ENCODE data around the gene QRFP. TPM values are rescaled to one million over a fixed set of nuclear protein-coding genes. Genes with fewer than 3 reads are reported as not detected.
A peak's percentile ranks its signal among the peaks of the same experiment; 100 is the strongest.

The QRFP gene
- total and polyA plus RNA-seq, 11 donors = not detected

DNA sequence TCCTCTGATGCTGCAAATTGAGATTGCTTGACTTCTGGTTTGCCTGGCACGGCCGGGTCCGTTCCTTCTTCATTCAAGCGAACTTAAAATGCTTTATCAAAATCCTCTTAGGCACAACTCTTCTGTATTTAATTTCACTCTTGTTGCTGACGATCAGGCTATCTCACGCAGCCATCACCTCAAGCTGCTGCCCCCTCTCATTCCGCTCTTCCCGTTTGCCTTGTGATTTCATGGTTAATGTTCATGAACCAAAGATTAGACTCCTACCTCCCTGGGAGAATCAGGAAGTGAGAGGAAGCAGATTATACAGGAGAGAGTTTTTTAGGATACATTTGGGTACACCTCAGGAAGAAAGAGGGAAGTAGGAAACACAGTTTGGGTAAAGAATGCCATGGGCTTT lies 22.6 kb downstream of the QRFP start:
- ATAC-seq = no peak
- H3K36me3 ChIP-seq = peaks cover 0 to 99% (median 74%) of the 10 kb centered on the region in 9 donors
- no peak for TF ChIP-seq POLR2A (IDR thresholded peaks at IDR 0.05)
- TF ChIP-seq, protein P1, sequence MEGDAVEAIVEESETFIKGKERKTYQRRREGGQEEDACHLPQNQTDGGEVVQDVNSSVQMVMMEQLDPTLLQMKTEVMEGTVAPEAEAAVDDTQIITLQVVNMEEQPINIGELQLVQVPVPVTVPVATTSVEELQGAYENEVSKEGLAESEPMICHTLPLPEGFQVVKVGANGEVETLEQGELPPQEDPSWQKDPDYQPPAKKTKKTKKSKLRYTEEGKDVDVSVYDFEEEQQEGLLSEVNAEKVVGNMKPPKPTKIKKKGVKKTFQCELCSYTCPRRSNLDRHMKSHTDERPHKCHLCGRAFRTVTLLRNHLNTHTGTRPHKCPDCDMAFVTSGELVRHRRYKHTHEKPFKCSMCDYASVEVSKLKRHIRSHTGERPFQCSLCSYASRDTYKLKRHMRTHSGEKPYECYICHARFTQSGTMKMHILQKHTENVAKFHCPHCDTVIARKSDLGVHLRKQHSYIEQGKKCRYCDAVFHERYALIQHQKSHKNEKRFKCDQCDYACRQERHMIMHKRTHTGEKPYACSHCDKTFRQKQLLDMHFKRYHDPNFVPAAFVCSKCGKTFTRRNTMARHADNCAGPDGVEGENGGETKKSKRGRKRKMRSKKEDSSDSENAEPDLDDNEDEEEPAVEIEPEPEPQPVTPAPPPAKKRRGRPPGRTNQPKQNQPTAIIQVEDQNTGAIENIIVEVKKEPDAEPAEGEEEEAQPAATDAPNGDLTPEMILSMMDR (IDR thresholded peaks at IDR 0.05) = no peak
- intact Hi-C loops (cut with DNase I) = loop anchor here in 5 of 10 donors (1.0 to 5.0 kb wide), 4 partner anchors 54 to 123 kb away; no protein-coding TSS in a partner anchor
- no peaks in the 10 kb centered on the region for H3K27me3 ChIP-seq
- 85 to 91% (median 88%) methylated on average over 8 of the region's 8 CpGs for WGBS, 4 donors
- H3K4me3 ChIP-seq = no peak overlapping the region
- H3K9me3 ChIP-seq = no peaks in the 10 kb centered on the region
- DNase-seq = no peak
- peaks cover 3 to 52% (median 39%) of the 10 kb centered on the region in 12 donors for H3K4me1 ChIP-seq
- H3K27ac ChIP-seq = peak overlapping the region in 11 of 12 donors; percentile 58 to 87 (median 69)

DNA sequence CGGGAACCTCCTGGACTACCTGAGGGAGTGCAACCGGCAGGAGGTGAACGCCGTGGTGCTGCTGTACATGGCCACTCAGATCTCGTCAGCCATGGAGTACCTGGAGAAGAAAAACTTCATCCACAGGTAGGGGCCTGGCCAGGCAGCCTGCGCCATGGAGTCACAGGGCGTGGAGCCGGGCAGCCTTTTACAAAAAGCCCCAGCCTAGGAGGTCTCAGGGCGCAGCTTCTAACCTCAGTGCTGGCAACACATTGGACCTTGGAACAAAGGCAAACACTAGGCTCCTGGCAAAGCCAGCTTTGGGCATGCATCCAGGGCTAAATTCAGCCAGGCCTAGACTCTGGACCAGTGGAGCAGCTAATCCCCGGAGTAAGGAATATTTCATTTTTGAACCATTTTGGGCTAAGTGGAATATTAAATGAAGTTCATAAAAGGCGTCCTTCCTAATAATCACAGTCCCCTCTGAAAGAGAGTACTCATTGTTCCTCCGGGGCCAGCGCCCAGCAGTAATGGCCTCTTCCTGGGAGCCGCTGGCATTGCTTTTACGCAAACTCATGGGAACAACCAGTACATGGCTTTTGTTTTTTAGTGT lies 23.6 kb downstream of the QRFP start:
- TF ChIP-seq, protein P1 (IDR thresholded peaks at IDR 0.05) = no peak
- no peak for TF ChIP-seq POLR2A (IDR thresholded peaks at IDR 0.05)
- WGBS, 4 donors = 69 to 78% (median 75%) methylated on average over 11 to 15 of the region's 15 CpGs
- peak overlapping the region; percentile 24 to 87 (median 68) for H3K27ac ChIP-seq
- peaks cover 3 to 55% (median 40%) of the 10 kb centered on the region in 12 donors for H3K4me1 ChIP-seq
- H3K9me3 ChIP-seq = no peaks in the 10 kb centered on the region
- intact Hi-C loops (cut with DNase I) = loop anchor here in 5 of 10 donors (1.0 to 5.0 kb wide), 4 partner anchors 55 to 124 kb away; no protein-coding TSS in a partner anchor
- H3K4me3 ChIP-seq = no peak overlapping the region
- peaks cover 0 to 94% (median 65%) of the 10 kb centered on the region in 9 donors for H3K36me3 ChIP-seq
- ATAC-seq (peak; percentile 53 to 77 (median 60)), DNase-seq (peak in 4 of 5 donors; percentile 67 to 84 (median 76))
- H3K27me3 ChIP-seq = no peaks in the 10 kb centered on the region

DNA sequence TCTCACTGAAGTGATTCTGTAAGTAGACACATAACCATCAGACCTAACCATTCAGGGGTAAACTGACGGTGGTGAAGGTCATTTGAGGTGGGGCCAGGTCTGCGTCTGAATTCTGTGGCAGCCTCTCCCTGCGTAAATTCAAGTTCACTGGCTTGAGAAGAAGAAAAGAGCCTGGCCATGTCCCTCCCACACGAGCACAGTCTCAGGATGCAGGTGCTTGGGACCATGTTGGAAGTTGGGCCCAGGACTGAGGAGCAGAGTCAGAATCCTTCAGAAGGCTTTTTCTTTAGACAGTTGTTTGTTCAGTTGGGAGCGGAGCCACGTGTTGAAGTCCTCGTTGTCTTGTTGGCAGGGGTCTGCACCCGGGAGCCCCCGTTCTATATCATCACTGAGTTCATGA lies 24.1 kb downstream of the QRFP start:
- no peaks in the 10 kb centered on the region for H3K27me3 ChIP-seq
- no peak overlapping the region for H3K4me3 ChIP-seq
- H3K27ac ChIP-seq = peak overlapping the region; percentile 24 to 87 (median 68)
- H3K9me3 ChIP-seq = no peaks in the 10 kb centered on the region
- peaks cover 3 to 55% (median 40%) of the 10 kb centered on the region in 12 donors for H3K4me1 ChIP-seq
- 75 to 83% (median 79%) methylated on average over 9 of the region's 9 CpGs for WGBS, 4 donors
- DNase-seq (no peak), ATAC-seq (no peak)
- no peak for TF ChIP-seq POLR2A (IDR thresholded peaks at IDR 0.05)
- TF ChIP-seq, protein P1 (IDR thresholded peaks at IDR 0.05) = no peak
- intact Hi-C loops (cut with DNase I) = loop anchor here in 4 of 10 donors (2.0 to 5.0 kb wide), 3 partner anchors 60 to 125 kb away; no protein-coding TSS in a partner anchor
- peaks cover 0 to 89% (median 62%) of the 10 kb centered on the region in 9 donors for H3K36me3 ChIP-seq

DNA sequence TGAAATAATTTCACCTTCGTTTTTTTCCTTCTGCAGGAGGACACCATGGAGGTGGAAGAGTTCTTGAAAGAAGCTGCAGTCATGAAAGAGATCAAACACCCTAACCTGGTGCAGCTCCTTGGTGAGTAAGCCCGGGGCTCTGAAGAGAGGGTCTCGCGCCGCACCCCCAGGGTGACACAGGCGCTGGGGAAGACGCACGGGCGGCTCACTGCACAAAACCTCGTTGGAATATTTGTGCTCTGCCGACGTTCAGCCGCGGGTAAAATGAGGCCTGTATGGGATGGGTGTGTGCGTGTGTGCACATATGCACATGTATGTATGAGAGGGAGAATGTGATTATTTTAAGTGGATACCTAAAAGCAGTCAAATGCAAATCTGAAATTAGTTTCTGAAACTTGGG lies 24.5 kb downstream of the QRFP start:
- Histone ChIP-seq H3K27me3 (no peaks in the 10 kb centered on the region), H3K27ac (peak overlapping the region in 5 of 12 donors; percentile 68 to 79 (median 73)), H3K4me3 (no peak overlapping the region), H3K4me1 (peaks cover 3 to 55% (median 40%) of the 10 kb centered on the region in 12 donors), H3K9me3 (no peaks in the 10 kb centered on the region), H3K36me3 (peaks cover 0 to 86% (median 58%) of the 10 kb centered on the region in 9 donors)
- intact Hi-C loops (cut with DNase I) = loop anchor here in 4 of 10 donors (2.0 to 5.0 kb wide), 3 partner anchors 60 to 125 kb away; no protein-coding TSS in a partner anchor
- 85 to 94% (median 92%) methylated on average over 15 of the region's 15 CpGs for WGBS, 4 donors
- TF ChIP-seq, protein P1 (IDR thresholded peaks at IDR 0.05) = no peak
- no peak for TF ChIP-seq POLR2A (IDR thresholded peaks at IDR 0.05)
- DNase-seq (no peak), ATAC-seq (no peak)
